Measurements from ENCODE around the gene FECH. TPM values are rescaled to one million over a fixed set of nuclear protein-coding genes. Genes with fewer than 3 reads are reported as not detected.
"Not testable (repeated sequence)": the region's sequence is repeated elsewhere in the genome, so short reads cannot be mapped to it uniquely, and the experiment has no call there.

Gene FECH
- total RNA-seq, 1 experiment from 2014 or later = 83.4 TPM

GRCh38 chr18:57529151-57529550 is 57.4 kb downstream of the FECH start:
- no peak for TF ChIP-seq EZH2 (IDR thresholded peaks at IDR 0.05; ENCODE audit: low read depth)
- TF ChIP-seq, protein P1, sequence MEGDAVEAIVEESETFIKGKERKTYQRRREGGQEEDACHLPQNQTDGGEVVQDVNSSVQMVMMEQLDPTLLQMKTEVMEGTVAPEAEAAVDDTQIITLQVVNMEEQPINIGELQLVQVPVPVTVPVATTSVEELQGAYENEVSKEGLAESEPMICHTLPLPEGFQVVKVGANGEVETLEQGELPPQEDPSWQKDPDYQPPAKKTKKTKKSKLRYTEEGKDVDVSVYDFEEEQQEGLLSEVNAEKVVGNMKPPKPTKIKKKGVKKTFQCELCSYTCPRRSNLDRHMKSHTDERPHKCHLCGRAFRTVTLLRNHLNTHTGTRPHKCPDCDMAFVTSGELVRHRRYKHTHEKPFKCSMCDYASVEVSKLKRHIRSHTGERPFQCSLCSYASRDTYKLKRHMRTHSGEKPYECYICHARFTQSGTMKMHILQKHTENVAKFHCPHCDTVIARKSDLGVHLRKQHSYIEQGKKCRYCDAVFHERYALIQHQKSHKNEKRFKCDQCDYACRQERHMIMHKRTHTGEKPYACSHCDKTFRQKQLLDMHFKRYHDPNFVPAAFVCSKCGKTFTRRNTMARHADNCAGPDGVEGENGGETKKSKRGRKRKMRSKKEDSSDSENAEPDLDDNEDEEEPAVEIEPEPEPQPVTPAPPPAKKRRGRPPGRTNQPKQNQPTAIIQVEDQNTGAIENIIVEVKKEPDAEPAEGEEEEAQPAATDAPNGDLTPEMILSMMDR (conservative IDR thresholded peaks at IDR 0.05) = no peak
- Histone ChIP-seq H3K36me3 (ENCODE audit: low read depth) (no peaks in the 10 kb centered on the region), H3K4me3 (no peak overlapping the region), H3F3A (ENCODE audit: insufficient read depth, low read depth) (no peaks in the 10 kb centered on the region), H2AFZ (no peak overlapping the region), H3K9me2 (ENCODE audit: insufficient read depth) (no peaks in the 10 kb centered on the region), H3K9me3 (ENCODE audit: insufficient read depth, low read depth) (no peaks in the 10 kb centered on the region), H3K27me3 (ENCODE audit: insufficient read depth, low read depth) (no peaks in the 10 kb centered on the region), H3K4me2 (no peak overlapping the region), H3K79me2 (ENCODE audit: low read depth) (no peaks in the 10 kb centered on the region), H3K4me1 (replicated peaks; ENCODE audit: insufficient read depth) (no peaks in the 10 kb centered on the region), H4K20me1 (ENCODE audit: insufficient read depth) (no peaks in the 10 kb centered on the region), H3K27ac (no peak overlapping the region)
- no TSS peak for BruUV-seq (replicated peaks)
- no peak for DNase-seq
- CTCF ChIA-PET = no interaction called here
- POLR2A ChIA-PET (ENCODE audit: unreplicated experiment) = no interaction called here
- intact Hi-C loops (cut with micrococcal nuclease; ENCODE audit: unreplicated experiment) = no loop called here

- Histone ChIP-seq H3F3A (ENCODE audit: insufficient read depth, low read depth) (no peaks in the 10 kb centered on the region), H4K20me1 (ENCODE audit: insufficient read depth) (no peaks in the 10 kb centered on the region), H3K36me3 (ENCODE audit: low read depth) (no peaks in the 10 kb centered on the region), H3K9me3 (ENCODE audit: insufficient read depth, low read depth) (no peaks in the 10 kb centered on the region), H3K4me3 (no peak overlapping the region), H3K4me2 (no peak overlapping the region), H3K9me2 (ENCODE audit: insufficient read depth) (no peaks in the 10 kb centered on the region), H2AFZ (no peak overlapping the region), H3K27ac (no peak overlapping the region), H3K79me2 (ENCODE audit: low read depth) (no peaks in the 10 kb centered on the region), H3K27me3 (ENCODE audit: insufficient read depth, low read depth) (no peaks in the 10 kb centered on the region), H3K4me1 (replicated peaks; ENCODE audit: insufficient read depth) (no peaks in the 10 kb centered on the region)
- no TSS peak for BruUV-seq (replicated peaks)
- ChIA-PET CTCF (no interaction called here), POLR2A (ENCODE audit: unreplicated experiment) (interaction anchor here (0.7 kb wide), 1 partner anchor 50 kb away, joined by 3 read pairs; no protein-coding TSS in a partner anchor)
- intact Hi-C loops (cut with micrococcal nuclease; ENCODE audit: unreplicated experiment) = no loop called here
- DNase-seq = no peak
- TF ChIP-seq, protein P1 (conservative IDR thresholded peaks at IDR 0.05) = no peak
- no peak for TF ChIP-seq EZH2 (IDR thresholded peaks at IDR 0.05; ENCODE audit: low read depth)
These were observed 58.8 kb downstream of the FECH start for GRCh38 chr18:57527556-57528229.

- Histone ChIP-seq H3K9me2 (ENCODE audit: insufficient read depth) (no peaks in the 10 kb centered on the region), H3K79me2 (ENCODE audit: low read depth) (no peaks in the 10 kb centered on the region), H2AFZ (no peak overlapping the region), H3K27me3 (ENCODE audit: insufficient read depth, low read depth) (no peaks in the 10 kb centered on the region), H3K4me2 (no peak overlapping the region), H3K4me1 (replicated peaks; ENCODE audit: insufficient read depth) (0 out of 2 replicates have a peak, but pooled peaks cover 4% of the 10 kb centered on the region), H4K20me1 (ENCODE audit: insufficient read depth) (no peaks in the 10 kb centered on the region), H3K4me3 (no peak overlapping the region), H3F3A (ENCODE audit: insufficient read depth, low read depth) (0 out of 2 replicates have a peak, but pooled peaks cover 4% of the 10 kb centered on the region), H3K27ac (no peak overlapping the region), H3K36me3 (ENCODE audit: low read depth) (no peaks in the 10 kb centered on the region), H3K9me3 (ENCODE audit: insufficient read depth, low read depth) (no peaks in the 10 kb centered on the region)
- intact Hi-C loops (cut with micrococcal nuclease; ENCODE audit: unreplicated experiment) = no loop called here
- no TSS peak for BruUV-seq (replicated peaks)
- TF ChIP-seq, protein P1 (conservative IDR thresholded peaks at IDR 0.05) = no peak
- TF ChIP-seq EZH2 (IDR thresholded peaks at IDR 0.05; ENCODE audit: low read depth) = no peak
- ChIA-PET POLR2A (ENCODE audit: unreplicated experiment) (no interaction called here), CTCF (no interaction called here)
- no peak for DNase-seq
These were observed 63.1 kb downstream of the FECH start for GRCh38 chr18:57523171-57523956.

- H3K4me2 ChIP-seq; H3K9me3 ChIP-seq (ENCODE audit: insufficient read depth, low read depth); H3K4me3 ChIP-seq; DNase-seq; H4K20me1 ChIP-seq (ENCODE audit: insufficient read depth); POLR2A ChIA-PET (ENCODE audit: unreplicated experiment); H3K4me1 ChIP-seq (replicated peaks; ENCODE audit: insufficient read depth); H2AFZ ChIP-seq; H3K9me2 ChIP-seq (ENCODE audit: insufficient read depth); H3F3A ChIP-seq (ENCODE audit: insufficient read depth, low read depth); H3K36me3 ChIP-seq (ENCODE audit: low read depth); CTCF ChIA-PET; intact Hi-C loops (cut with micrococcal nuclease; ENCODE audit: unreplicated experiment); BruUV-seq (replicated peaks); H3K27me3 ChIP-seq (ENCODE audit: insufficient read depth, low read depth); H3K79me2 ChIP-seq (ENCODE audit: low read depth); H3K27ac ChIP-seq: not testable (repeated sequence)
These were observed 64.2 kb downstream of the FECH start for GRCh38 chr18:57522348-57522747.

Data from PC-9 (cell line).